Heart left ventricle (tissue), 16 donors: ENCODE measurements around the gene SESN1. TPM values are rescaled to one million over a fixed set of nuclear protein-coding genes. Genes with fewer than 3 reads are reported as not detected.
A peak's percentile ranks its signal among the peaks of the same experiment; 100 is the strongest.

ENCODE experiments used
- ATAC-seq, 4 donors: fragments of 200-7000 bp; cut with Tn5 transposase; one replicate each; pipeline ENCODE4 v1.9.1; 2020 to 2022; ENCODE audit warnings: moderate library complexity in 4 of 4, mild to moderate bottlenecking in 3 of 4, moderate number of reproducible peaks in 1 of 4
- DNase-seq, 5 donors: peaks; one replicate each; pipeline ENCODE4 v3.0.0-alpha.2; 2020
- H3K27ac ChIP-seq, 12 donors: fragments of 200-600 bp; sonication (generic) in 4 of 12; one replicate each; pipeline versions ENCODE4 v1.5.0 to v1.8.0; 2016 to 2022; ENCODE audit warnings: mild to moderate bottlenecking in 2 of 12
- H3K27me3 ChIP-seq, 9 donors: fragments of 200-600 bp; sonication (generic) in 2 of 9; one replicate each; pipeline versions ENCODE4 v1.5.1 to v1.8.0; 2016 to 2022; ENCODE audit warnings: mild to moderate bottlenecking in 3 of 9
- H3K36me3 ChIP-seq, 9 donors: fragments of 200-600 bp; sonication (generic) in 2 of 9; one replicate each; pipeline versions ENCODE4 v1.5.0 to v1.8.0; 2018 to 2022; ENCODE audit warnings: mild to moderate bottlenecking in 2 of 9
- H3K4me1 ChIP-seq, 12 donors: fragments of 200-600 bp; sonication (generic) in 4 of 12; one replicate each; pipeline versions ENCODE4 v1.5.0 to v1.8.0; 2016 to 2022; ENCODE audit warnings: mild to moderate bottlenecking in 3 of 12
- H3K4me3 ChIP-seq, 12 donors: fragments of 200-600 bp; sonication (generic) in 4 of 12; one replicate each; pipeline versions ENCODE4 v1.5.0 to v1.8.0; 2017 to 2022; ENCODE audit warnings: mild to moderate bottlenecking in 9 of 12, moderate library complexity in 4 of 12
- H3K9me3 ChIP-seq, 12 donors: fragments of 200-600 bp; sonication (generic) in 4 of 12; one replicate each; pipeline versions ENCODE4 v1.5.0 to v1.8.0; 2016 to 2022; ENCODE audit warnings: mild to moderate bottlenecking in 1 of 12
- CTCF ChIP-seq, 12 donors: fragments of 200-600 bp; sonication (generic) in 4 of 12; IDR thresholded peaks; one replicate each; pipeline versions ENCODE4 v1.5.0 to v1.8.0; 2018 to 2022; ENCODE audit warnings: antibody characterized with exemption in 12 of 12, mild to moderate bottlenecking in 5 of 12
- POLR2A ChIP-seq, 2 donors: fragments of 450-650 bp; IDR thresholded peaks; one replicate each; pipeline ENCODE4 v1.6.1; 2017; ENCODE audit warnings: antibody characterized with exemption in 2 of 2, mild to moderate bottlenecking in 2 of 2, moderate library complexity in 2 of 2
- WGBS, 4 donors: extraction: QIAGEN DNeasy Blood & Tissue Kit in 2 of 4; methylation state at CpG; one replicate each; pipeline versions ENCODE4 v1.1.5 to v1.1.7; 2013 to 2018; 5-methylcytosine and 5-hydroxymethylcytosine counted together
- intact Hi-C, 10 donors: fragments of 100-400 bp; cut with DNase I; formaldehyde crosslinking; loops; one replicate each; pipeline versions ENCODE4 v1.11.1 to v1.14.2; 2022
- polyA plus RNA-seq, 2 donors: library from polyadenylated mRNA; stranded (reverse); fragments of 200-250 nt; gene quantifications; one replicate each; pipeline ENCODE4 v1.2.3, GENCODE V29; 2013
- total RNA-seq, 9 donors: library from RNA; depleted of rRNA in 2 of 9; stranded (reverse); fragments of >200 nt in 2 of 9; fragmentation: NEBNext Ultra II Directional in 3 of 9; extraction: Animal tissue kit (Norgen Biotek cat#: 25700) in 3 of 9; gene quantifications; one replicate each; pipeline versions ENCODE4 v1.1.0 to v1.2.4, GENCODE V29; 2016 to 2023
- donor health status: ischemic (EF 13 %, LVEDD 7.1; RV severe dilation, severe dysfunction).
- donor health status: healthy with polysubstance abuse.
- donor health status: DM: no; HTN: yes; CAD: no.
- donor health status: DM: no; HTN: no; CAD: no.
- donor health status: ischemic (EF 25% LVEDD 6.9; RV normal size, moderate dysfunction).
- donor health status: ischemic (EF 25% LVEDD 5.7; RV mildly dilated, moderate dysfunction).
- donor health status: healthy.
- donor health status: DM: yes; HTN: yes; CAD: no.
- donor health status: ischemic (EF 35%, LVEDD 5.7; RV mildly dilated, moderate dysfunction).
- donor health status: nonischemic (EF 11% LVEDD 7.7; RV severe dilation, severe dysfunction).
- donor health status: DM: yes; HTN: yes; CAD: no.
- donor health status: PGD.
- donor health status: ischemic (EF 29% LVEDD 5.4; RV normal size, mild dysfunction).
- donor health status: nonischemic (EF 23%, LVEDD 6.1; RV moderate dilation, normal function).

The SESN1 gene
- total and polyA plus RNA-seq, 11 donors: 22.5 to 63.2 (median 34.6) TPM

GRCh38 chr6:109010705-109011102 is 83.9 kb downstream of the SESN1 start:
- intact Hi-C loops: no loop called here
- no peaks in the 10 kb centered on the region for H3K27me3 ChIP-seq
- 49 to 66% (median 55%) methylated on average over 2 of the region's 2 CpGs for WGBS, 4 donors
- H3K9me3 ChIP-seq: no peaks in the 10 kb centered on the region
- ATAC-seq (no peak), DNase-seq (no peak)
- peaks cover 0 to 81% (median 43%) of the 10 kb centered on the region in 12 donors for H3K4me1 ChIP-seq
- H3K4me3 ChIP-seq: peak overlapping the region in 3 of 12 donors; percentile 63 to 87 (median 83)
- no peaks in the 10 kb centered on the region for H3K36me3 ChIP-seq
- peak overlapping the region in 9 of 12 donors; percentile 85 to 98 (median 95) for H3K27ac ChIP-seq
- no peak for TF ChIP-seq CTCF (IDR thresholded peaks at IDR 0.05)
- no peak for TF ChIP-seq POLR2A (IDR thresholded peaks at IDR 0.05)

DNA sequence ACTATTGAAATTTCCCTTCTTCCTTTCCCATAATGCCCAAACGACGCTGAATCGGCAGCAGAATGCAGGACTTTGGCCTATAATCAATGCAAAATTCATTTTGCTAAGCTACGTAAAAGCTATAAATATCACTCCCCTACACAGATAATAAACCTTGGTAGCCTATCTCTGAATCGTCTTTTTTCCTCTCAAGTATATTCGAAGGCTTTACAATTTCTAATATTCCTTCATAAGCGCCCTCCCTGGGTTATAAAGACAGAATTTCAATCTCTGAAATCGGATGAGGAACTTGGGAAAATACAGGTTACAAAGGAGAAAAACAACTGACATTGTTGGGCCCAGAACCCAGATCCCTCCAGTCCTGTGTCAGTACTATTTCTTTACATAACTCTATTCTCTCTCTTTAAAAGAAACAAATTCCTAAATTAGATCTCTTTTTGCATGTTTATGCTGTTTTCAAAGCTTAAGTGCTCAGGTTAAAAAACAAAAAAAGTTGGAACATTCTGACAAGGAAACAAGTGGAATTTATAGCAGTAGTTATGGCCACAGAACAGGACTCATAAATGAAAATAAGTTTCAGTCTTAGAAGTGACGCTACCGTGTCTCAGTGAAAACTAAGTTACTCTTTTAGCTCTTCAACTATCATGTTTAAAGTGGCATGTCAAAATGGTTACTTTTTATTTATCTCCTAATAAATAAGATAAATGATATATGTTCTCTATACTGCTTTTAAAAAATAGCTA is 84.5 kb downstream of the SESN1 start:
- TF ChIP-seq CTCF (IDR thresholded peaks at IDR 0.05): no peak
- no peak for TF ChIP-seq POLR2A (IDR thresholded peaks at IDR 0.05)
- peak in 2 of 4 donors; percentile 3 to 7 for ATAC-seq
- DNase-seq: no peak
- Histone ChIP-seq H3K36me3 (no peaks in the 10 kb centered on the region), H3K4me3 (peak overlapping the region; percentile 61 to 93 (median 85)), H3K27ac (peak overlapping the region; percentile 74 to 98 (median 93)), H3K4me1 (peaks cover 0 to 84% (median 40%) of the 10 kb centered on the region in 12 donors), H3K9me3 (no peaks in the 10 kb centered on the region), H3K27me3 (no peaks in the 10 kb centered on the region)
- 10 to 14% (median 13%) methylated on average over 10 of the region's 10 CpGs for WGBS, 4 donors
- intact Hi-C loops: loop anchor here in 8 of 10 donors (2.0 to 10.0 kb wide), 11 partner anchors 49 to 455 kb away; partner anchors contain the start of gene CD164 (in 1 of the 8)

GRCh38 chr6:109009236-109009961 is 85.2 kb downstream of the SESN1 start:
- WGBS, 4 donors: 0% methylated on average over 8 to 80 of the region's 80 CpGs
- intact Hi-C loops: loop anchor here in 8 of 10 donors (2.0 to 10.0 kb wide), 11 partner anchors 49 to 455 kb away; partner anchors contain the start of gene CD164 (in 1 of the 8)
- H3K27ac ChIP-seq: peak overlapping the region; percentile 85 to 98 (median 93)
- peaks cover 0 to 84% (median 37%) of the 10 kb centered on the region in 12 donors for H3K4me1 ChIP-seq
- no peaks in the 10 kb centered on the region for H3K36me3 ChIP-seq
- H3K4me3 ChIP-seq: peak overlapping the region; percentile 61 to 93 (median 85)
- TF ChIP-seq POLR2A (IDR thresholded peaks at IDR 0.05) (peak; percentile 73 to 96), CTCF (IDR thresholded peaks at IDR 0.05) (peak in 9 of 12 donors; percentile 8 to 50 (median 29))
- DNase-seq (peak; percentile 95 to 98 (median 96)), ATAC-seq (peak; percentile 86 to 99 (median 96))
- H3K27me3 ChIP-seq: no peaks in the 10 kb centered on the region
- no peaks in the 10 kb centered on the region for H3K9me3 ChIP-seq
